Measurements from ENCODE around the gene ZNF771.

DNA sequence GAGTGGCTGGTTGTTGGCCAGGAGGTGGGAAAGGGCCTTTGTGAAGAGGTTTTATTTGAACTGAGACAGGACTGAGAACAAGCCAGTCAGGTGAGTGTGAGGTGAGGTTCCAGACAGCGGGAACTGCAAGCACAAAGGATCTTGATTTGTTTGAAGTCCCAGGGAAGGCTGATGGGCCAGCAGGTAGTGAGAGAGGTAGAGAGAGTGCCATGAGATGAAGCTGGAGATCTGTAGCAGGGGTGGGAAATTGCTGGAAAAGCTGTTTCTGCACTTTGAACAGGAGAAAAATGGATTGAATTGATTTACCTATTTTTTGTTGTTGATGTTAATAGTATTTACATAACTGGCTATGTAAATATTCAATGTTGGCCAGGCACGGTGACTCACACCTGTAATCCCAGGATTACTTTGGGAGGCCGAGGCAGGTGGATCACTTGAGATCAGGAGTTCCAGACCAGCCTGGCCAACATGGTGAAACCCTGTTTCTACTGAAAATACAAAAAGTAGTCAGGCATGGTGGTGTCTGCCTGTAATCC lies 30.2 kb downstream of the ZNF771 start:
- TF ChIP-seq CTCF (IDR thresholded peaks at IDR 0.05) (no peak), POLR2A (IDR thresholded peaks at IDR 0.05) (no peak)
